ENCODE data around the gene B4GALNT3.

The B4GALNT3 gene

GRCh38 chr12:604956-605355 is 145.2 kb downstream of the B4GALNT3 start:
- no peak for DNase-seq (ENCODE audit: low spot score)
- Histone ChIP-seq H3K4me3 (no peak overlapping the region), H3K27ac (no peak overlapping the region)
- no peak for TF ChIP-seq CTCF (IDR thresholded peaks at IDR 0.05)

- Histone ChIP-seq H3K4me3 (no peak overlapping the region), H3K27ac (peak overlapping the region in 1 of 2 donors; percentile 72)
- TF ChIP-seq CTCF (IDR thresholded peaks at IDR 0.05): no peak
- no peak for DNase-seq (ENCODE audit: low spot score)
These were observed 147.8 kb downstream of the B4GALNT3 start for GRCh38 chr12:607541-608001.

GRCh38 chr12:608413-608812 is 148.7 kb downstream of the B4GALNT3 start:
- TF ChIP-seq CTCF (IDR thresholded peaks at IDR 0.05): no peak
- peak overlapping the region in 1 of 2 donors; percentile 72 for H3K27ac ChIP-seq
- H3K4me3 ChIP-seq: no peak overlapping the region
- DNase-seq (ENCODE audit: low spot score): no peak

GRCh38 chr12:608921-609320 is 149.2 kb downstream of the B4GALNT3 start:
- Histone ChIP-seq H3K27ac (peak overlapping the region in 1 of 2 donors; percentile 72), H3K4me3 (no peak overlapping the region)
- no peak for DNase-seq (ENCODE audit: low spot score)
- no peak for TF ChIP-seq CTCF (IDR thresholded peaks at IDR 0.05)

- TF ChIP-seq CTCF (IDR thresholded peaks at IDR 0.05): no peak
- H3K4me3 ChIP-seq: no peak overlapping the region
- H3K27ac ChIP-seq: peak overlapping the region in 1 of 2 donors; percentile 57
- no peak for DNase-seq (ENCODE audit: low spot score)
These were observed 152.0 kb downstream of the B4GALNT3 start for GRCh38 chr12:611721-612120.

- Histone ChIP-seq H3K4me3 (no peak overlapping the region), H3K27ac (no peak overlapping the region)
- no peak for TF ChIP-seq CTCF (IDR thresholded peaks at IDR 0.05)
- no peak for DNase-seq (ENCODE audit: low spot score)
These were observed 152.6 kb downstream of the B4GALNT3 start for GRCh38 chr12:612293-612692.

- no peak for TF ChIP-seq CTCF (IDR thresholded peaks at IDR 0.05)
These were observed 153.1 kb downstream of the B4GALNT3 start for GRCh38 chr12:612886-613285.

More at GRCh38 chr12:612886-613285, 153.1 kb downstream of the B4GALNT3 start:
- no peak for DNase-seq (ENCODE audit: low spot score)
- H3K27ac ChIP-seq: no peak overlapping the region
- H3K4me3 ChIP-seq: no peak overlapping the region
